Endodermal cell (in vitro differentiated cells): Measurements from ENCODE around the gene UGT3A1. TPM values are rescaled to one million over a fixed set of nuclear protein-coding genes. Genes with fewer than 3 reads are reported as not detected.

Experiments
- DNase-seq: peaks from one replicate; pipeline ENCODE4 v3.0.0-alpha.2; 2017
- H3K27ac ChIP-seq: 2 replicates; pipeline ENCODE4 v1.5.1; 2013; ENCODE audit warnings: mild to moderate bottlenecking, low read depth, low read length, moderate library complexity
- H3K27me3 ChIP-seq: 2 replicates; pipeline ENCODE4 v1.6.1; 2013; ENCODE audit warnings: mild to moderate bottlenecking, low read length, moderate library complexity; ENCODE audit not compliant: insufficient read depth, control insufficient read depth, poor library complexity, severe bottlenecking
- H3K36me3 ChIP-seq: 2 replicates; pipeline ENCODE4 v1.7.0; 2013; ENCODE audit warnings: mild to moderate bottlenecking, low read length, moderate library complexity; ENCODE audit not compliant: control insufficient read depth, insufficient read depth
- H3K4me1 ChIP-seq: one replicate; pipeline ENCODE4 v1.7.0; 2013; ENCODE audit warnings: low read length; ENCODE audit not compliant: control insufficient read depth, insufficient read depth
- H3K4me3 ChIP-seq: 2 replicates; pipeline ENCODE4 v1.5.1; 2013; ENCODE audit warnings: mild to moderate bottlenecking, low read length, moderate library complexity
- H3K9ac ChIP-seq: 2 replicates; pipeline ENCODE4 v1.6.1; 2013; ENCODE audit warnings: mild to moderate bottlenecking, low read length, moderate library complexity; ENCODE audit not compliant: poor library complexity, severe bottlenecking; ENCODE audit errors: extremely low read depth
- H3K9me3 ChIP-seq: 2 replicates; pipeline ENCODE4 v1.6.1; 2013; ENCODE audit warnings: mild to moderate bottlenecking, low read length, moderate library complexity; ENCODE audit not compliant: control insufficient read depth
- H3K27ac Mint-ChIP-seq: 2 replicates; pipeline ENCODE4 v1.8.0; 2020; ENCODE audit warnings: mixed read lengths
- H3K27me3 Mint-ChIP-seq: 2 replicates; pipeline ENCODE4 v1.8.0; 2021; ENCODE audit warnings: mild to moderate bottlenecking, mixed read lengths; ENCODE audit not compliant: insufficient read depth
- H3K36me3 Mint-ChIP-seq: 2 replicates; pipeline ENCODE4 v1.8.0; 2020; ENCODE audit warnings: low read depth, mixed read lengths
- H3K4me1 Mint-ChIP-seq: 2 replicates; pipeline ENCODE4 v1.8.0; 2020; ENCODE audit warnings: mixed read lengths
- H3K4me3 Mint-ChIP-seq: 2 replicates; pipeline ENCODE4 v1.8.0; 2020; ENCODE audit warnings: mild to moderate bottlenecking, moderate library complexity, mixed read lengths
- H3K9me3 Mint-ChIP-seq: 2 replicates; pipeline ENCODE4 v1.8.0; 2020; ENCODE audit warnings: mild to moderate bottlenecking, mixed read lengths
- WGBS, 2 experiments: methylation state at CpG; one replicate each; pipeline versions ENCODE4 v1.1.5 to v1.1.7; 2013; ENCODE audit warnings: missing lambda C conversion rate in 2 of 2, mixed read lengths in 1 of 2; ENCODE audit not compliant: insufficient coverage in 1 of 2, insufficient read length in 1 of 2; 5-methylcytosine and 5-hydroxymethylcytosine counted together
- total RNA-seq, 2 donors: library from RNA; stranded (reverse); fragmentation: NEBNext Ultra II Directional in 1 of 2; extraction: Animal tissue kit (Norgen Biotek cat#: 25700) in 1 of 2; gene quantifications; 2 replicates in 1 of 2; 3 replicates in 1 of 2; pipeline ENCODE4 v1.2.1, GENCODE V29; 2021
- TF ChIP-seq, protein P1 (sequence below): fragments of 200-600 bp; sonication (generic); conservative IDR thresholded peaks from 2 replicates; pipeline ENCODE4 v1.5.0; 2021; ENCODE audit warnings: antibody characterized with exemption, mild to moderate bottlenecking

The UGT3A1 gene
- total RNA-seq, 2 donors from 2014 or later = 4.7 to 10.6 TPM

DNA sequence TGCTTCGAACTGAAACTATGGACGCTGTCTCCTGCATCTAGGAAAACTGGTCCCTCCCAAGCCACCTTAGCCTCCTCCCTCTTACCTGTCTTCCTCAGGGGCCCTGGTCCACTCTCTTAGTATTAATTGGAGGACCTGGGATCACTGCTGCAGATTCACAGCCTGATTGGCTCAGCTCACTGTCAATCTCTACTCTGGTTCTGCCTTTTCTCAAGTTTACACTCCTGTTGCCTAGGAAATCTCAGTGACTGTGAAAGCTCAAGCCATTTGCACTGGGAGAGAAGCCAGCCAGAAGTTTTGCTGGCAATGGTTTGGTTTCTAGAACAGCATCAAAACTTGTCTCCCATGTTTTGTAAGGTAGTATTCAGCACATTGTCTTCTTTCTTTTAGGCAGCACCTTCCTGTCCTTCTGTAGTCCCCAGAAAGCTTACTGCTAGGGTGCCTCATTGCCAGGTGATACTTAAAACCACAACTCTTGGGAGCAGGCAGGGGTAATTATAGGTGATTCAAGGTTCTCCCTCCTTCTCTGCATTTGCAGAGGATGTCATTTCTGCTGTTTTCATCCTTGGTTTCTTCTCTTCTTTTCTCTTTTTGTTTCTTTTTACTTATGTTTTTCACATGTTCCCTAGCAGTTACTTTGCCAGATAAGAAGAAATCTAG, 52.5 kb downstream of the UGT3A1 start, which contains the start of gene CAPSL:
Gene CAPSL, minus strand, starts transcription at position 55 of the 660 bp plus-strand sequence. CDS start 17,502 bp downstream, outside the sequence.
- Mint-ChIP-seq H3K27ac (no peak within 1 kb of the TSS), H3K9me3 (no peaks in the 10 kb centered on the region), H3K36me3 (no peaks in the 10 kb centered on the region), H3K4me1 (peaks cover 4% of the 10 kb centered on the region), H3K27me3 (peaks cover 12% of the 10 kb centered on the region), H3K4me3 (no peak within 1 kb of the TSS)
- DNase-seq = peak; percentile 95
- H3K9ac ChIP-seq = no peak within 1 kb of the TSS
- H3K27ac ChIP-seq = no peak within 1 kb of the TSS
- H3K9me3 ChIP-seq = no peaks in the 10 kb centered on the region
- peaks cover 30% of the 10 kb centered on the region for H3K27me3 ChIP-seq
- H3K36me3 ChIP-seq = no peaks in the 10 kb centered on the region
- 53 to 75% methylated on average over 2 of the region's 2 CpGs for WGBS, 2 experiments
- H3K4me3 ChIP-seq = no peak within 1 kb of the TSS
- no peaks in the 10 kb centered on the region for H3K4me1 ChIP-seq
- TF ChIP-seq, protein P1, sequence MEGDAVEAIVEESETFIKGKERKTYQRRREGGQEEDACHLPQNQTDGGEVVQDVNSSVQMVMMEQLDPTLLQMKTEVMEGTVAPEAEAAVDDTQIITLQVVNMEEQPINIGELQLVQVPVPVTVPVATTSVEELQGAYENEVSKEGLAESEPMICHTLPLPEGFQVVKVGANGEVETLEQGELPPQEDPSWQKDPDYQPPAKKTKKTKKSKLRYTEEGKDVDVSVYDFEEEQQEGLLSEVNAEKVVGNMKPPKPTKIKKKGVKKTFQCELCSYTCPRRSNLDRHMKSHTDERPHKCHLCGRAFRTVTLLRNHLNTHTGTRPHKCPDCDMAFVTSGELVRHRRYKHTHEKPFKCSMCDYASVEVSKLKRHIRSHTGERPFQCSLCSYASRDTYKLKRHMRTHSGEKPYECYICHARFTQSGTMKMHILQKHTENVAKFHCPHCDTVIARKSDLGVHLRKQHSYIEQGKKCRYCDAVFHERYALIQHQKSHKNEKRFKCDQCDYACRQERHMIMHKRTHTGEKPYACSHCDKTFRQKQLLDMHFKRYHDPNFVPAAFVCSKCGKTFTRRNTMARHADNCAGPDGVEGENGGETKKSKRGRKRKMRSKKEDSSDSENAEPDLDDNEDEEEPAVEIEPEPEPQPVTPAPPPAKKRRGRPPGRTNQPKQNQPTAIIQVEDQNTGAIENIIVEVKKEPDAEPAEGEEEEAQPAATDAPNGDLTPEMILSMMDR = no peak

DNA sequence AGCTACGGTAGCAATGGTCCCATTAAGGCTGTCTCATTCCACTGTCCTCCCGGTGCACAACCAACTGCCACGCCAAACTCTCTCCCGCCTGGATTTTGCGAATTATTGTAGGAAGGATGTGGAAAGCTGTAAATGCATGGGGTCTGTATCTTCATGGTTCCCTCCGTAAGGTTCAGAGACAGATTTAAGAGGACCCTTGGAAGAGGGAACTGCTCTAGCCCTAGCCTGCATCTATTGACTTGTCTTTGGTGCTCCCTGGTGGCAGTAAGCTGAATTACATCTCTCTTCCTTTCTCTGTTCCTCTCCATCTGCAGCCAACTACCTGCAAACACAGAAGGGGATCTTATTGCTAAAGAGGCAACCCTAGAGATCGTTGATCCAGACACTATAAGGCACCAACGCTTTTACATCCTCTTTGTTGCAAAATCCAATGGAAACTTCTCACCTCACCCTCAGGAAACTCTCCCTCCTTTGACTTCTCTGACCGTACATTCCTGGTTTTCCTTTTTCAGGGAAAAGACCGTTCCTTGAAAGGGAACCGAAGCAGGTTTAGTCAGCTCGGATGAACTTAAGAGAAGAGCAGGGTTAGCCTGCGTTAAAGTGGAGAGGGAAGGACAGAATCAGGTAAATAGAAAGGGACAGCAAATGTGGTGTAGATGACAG, 64.7 kb downstream of the UGT3A1 start:
- peaks cover 7% of the 10 kb centered on the region for H3K4me1 Mint-ChIP-seq
- peaks cover 76% of the 10 kb centered on the region for H3K27me3 Mint-ChIP-seq
- no peak overlapping the region for H3K4me3 Mint-ChIP-seq
- H3K27ac Mint-ChIP-seq = no peak overlapping the region
- WGBS, 2 experiments = 57 to 60% methylated on average over 10 to 13 of the region's 13 CpGs
- no peaks in the 10 kb centered on the region for H3K36me3 Mint-ChIP-seq
- no peaks in the 10 kb centered on the region for H3K4me1 ChIP-seq
- DNase-seq = peak; percentile 87
- TF ChIP-seq, protein P1 = peak; percentile 89
- peaks cover 73% of the 10 kb centered on the region for H3K27me3 ChIP-seq
- no peak overlapping the region for H3K4me3 ChIP-seq
- no peak overlapping the region for H3K27ac ChIP-seq
- no peaks in the 10 kb centered on the region for H3K9me3 Mint-ChIP-seq
- H3K9ac ChIP-seq = no peak overlapping the region
- H3K36me3 ChIP-seq = no peaks in the 10 kb centered on the region
- no peaks in the 10 kb centered on the region for H3K9me3 ChIP-seq

DNA sequence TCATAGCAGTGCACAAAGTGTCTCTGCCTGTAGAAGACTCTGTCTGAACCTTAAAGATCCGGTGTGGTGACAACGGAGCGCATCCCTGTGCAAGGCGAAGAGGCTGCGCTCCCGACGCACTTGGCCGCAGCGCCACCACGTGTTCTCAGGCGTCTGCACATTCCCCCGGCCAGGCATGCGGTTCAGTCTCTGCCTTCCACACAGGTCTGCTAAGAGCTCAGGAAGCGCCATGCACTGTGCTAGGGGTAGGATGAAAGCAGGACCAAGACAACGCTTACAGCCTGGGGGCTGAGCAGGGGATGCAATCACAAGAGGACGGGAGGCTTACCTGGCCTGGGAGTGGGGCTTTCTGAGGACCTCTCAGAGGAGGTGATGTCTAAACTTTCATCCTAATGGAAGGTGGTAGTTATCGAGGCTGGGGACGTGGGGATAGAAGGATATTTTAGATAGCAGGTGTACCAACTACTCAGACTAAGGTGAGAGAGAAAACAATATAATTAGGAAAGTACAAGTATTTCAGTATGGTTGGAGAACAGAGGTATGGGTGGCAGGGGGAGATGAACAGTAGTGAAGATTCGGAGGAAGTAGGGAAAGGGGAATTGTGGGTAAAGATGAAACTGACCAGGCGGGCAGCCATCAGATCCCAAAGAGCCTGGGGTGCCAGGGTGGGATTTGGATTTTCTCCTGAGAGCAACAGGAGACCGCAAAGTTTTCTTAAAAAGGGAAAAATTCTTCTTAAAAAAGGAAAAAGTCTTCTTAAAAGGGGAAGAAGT, 66.1 kb downstream of the UGT3A1 start:
- Histone ChIP-seq H3K4me3 (no peak overlapping the region), H3K4me1 (no peaks in the 10 kb centered on the region), H3K36me3 (no peaks in the 10 kb centered on the region), H3K9me3 (no peaks in the 10 kb centered on the region), H3K27ac (no peak overlapping the region), H3K9ac (no peak overlapping the region), H3K27me3 (peaks cover 62% of the 10 kb centered on the region)
- DNase-seq = peak; percentile 90
- Mint-ChIP-seq H3K4me1 (peaks cover 7% of the 10 kb centered on the region), H3K36me3 (no peaks in the 10 kb centered on the region), H3K27me3 (peaks cover 80% of the 10 kb centered on the region), H3K9me3 (no peaks in the 10 kb centered on the region), H3K4me3 (no peak overlapping the region), H3K27ac (no peak overlapping the region)
- TF ChIP-seq, protein P1 = peak; percentile 77
- 26 to 28% methylated on average over 18 to 21 of the region's 21 CpGs for WGBS, 2 experiments
